VCaP (cell line): Measurements from ENCODE around the gene EPB41.
A peak's percentile ranks its signal among the peaks of the same experiment; 100 is the strongest.

Source experiments
- H3K27ac ChIP-seq: fragments of 450-650 bp; 2 replicates; pipeline ENCODE4 v1.5.1; 2017
- CTCF ChIP-seq: fragments of 450-650 bp; conservative IDR thresholded peaks from 2 replicates; pipeline ENCODE4 v1.5.1; 2017; ENCODE audit warnings: mild to moderate bottlenecking, moderate library complexity

Gene EPB41

GRCh38 chr1:29123053-29123886 is 208.9 kb downstream of the EPB41 start:
- no peak for TF ChIP-seq CTCF
- H3K27ac ChIP-seq: no peak overlapping the region

- no peak for TF ChIP-seq CTCF
- peak within 1 kb of the TSS; percentile 44; the same call in 1 of the 2 replicates for H3K27ac ChIP-seq
Observed at GRCh38 chr1:29123887-29124365, 209.6 kb downstream of the EPB41 start, which contains the start of gene TMEM200B. TSS of gene TMEM200B (minus strand) at chr1:29123903. CDS start at chr1:29121828, 2,075 bp downstream.

GRCh38 chr1:29124366-29125236 is 210.2 kb downstream of the EPB41 start:
- peak; percentile 29 for TF ChIP-seq CTCF
- H3K27ac ChIP-seq: peak overlapping the region; percentile 44; the same call in 1 of the 2 replicates

- no peak for TF ChIP-seq CTCF
Observed at GRCh38 chr1:29125237-29125641, 210.9 kb downstream of the EPB41 start.

GRCh38 chr1:29125788-29126187 is 211.4 kb downstream of the EPB41 start:
- no peak for TF ChIP-seq CTCF
- H3K27ac ChIP-seq: no peak overlapping the region

More at GRCh38 chr1:29125237-29125641, 210.9 kb downstream of the EPB41 start:
- no peak overlapping the region; the same call in 1 of the 2 replicates for H3K27ac ChIP-seq

- H3K27ac ChIP-seq: no peak overlapping the region
- no peak for TF ChIP-seq CTCF
Observed at GRCh38 chr1:29126198-29126597, 211.8 kb downstream of the EPB41 start.

GRCh38 chr1:29128739-29129138 is 214.4 kb downstream of the EPB41 start:
- no peak overlapping the region for H3K27ac ChIP-seq
- TF ChIP-seq CTCF: no peak
